ENCODE results near the gene COL10A1.

DNA sequence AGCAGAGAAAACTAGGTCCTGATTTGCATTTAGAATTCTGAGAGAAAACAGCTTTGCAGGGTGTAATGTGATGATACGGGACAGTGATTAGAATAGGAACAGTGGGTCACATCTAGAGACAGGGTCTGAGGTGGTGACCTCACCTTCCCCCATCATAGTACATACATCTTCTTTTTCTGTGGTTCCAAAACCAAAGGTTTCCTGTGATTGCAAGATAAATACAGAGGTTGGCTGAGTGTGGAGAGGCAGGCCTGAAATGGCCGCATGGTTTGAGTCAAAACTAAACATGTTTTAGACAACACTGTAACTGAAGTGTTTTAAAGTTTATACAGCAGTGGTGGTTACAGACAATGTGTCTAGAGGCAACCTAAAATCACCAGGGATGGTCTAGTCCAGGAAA lies 35.7 kb downstream of the COL10A1 start:
- no peak for TF ChIP-seq POLR2A (IDR thresholded peaks at IDR 0.05)
- TF ChIP-seq, protein P1, sequence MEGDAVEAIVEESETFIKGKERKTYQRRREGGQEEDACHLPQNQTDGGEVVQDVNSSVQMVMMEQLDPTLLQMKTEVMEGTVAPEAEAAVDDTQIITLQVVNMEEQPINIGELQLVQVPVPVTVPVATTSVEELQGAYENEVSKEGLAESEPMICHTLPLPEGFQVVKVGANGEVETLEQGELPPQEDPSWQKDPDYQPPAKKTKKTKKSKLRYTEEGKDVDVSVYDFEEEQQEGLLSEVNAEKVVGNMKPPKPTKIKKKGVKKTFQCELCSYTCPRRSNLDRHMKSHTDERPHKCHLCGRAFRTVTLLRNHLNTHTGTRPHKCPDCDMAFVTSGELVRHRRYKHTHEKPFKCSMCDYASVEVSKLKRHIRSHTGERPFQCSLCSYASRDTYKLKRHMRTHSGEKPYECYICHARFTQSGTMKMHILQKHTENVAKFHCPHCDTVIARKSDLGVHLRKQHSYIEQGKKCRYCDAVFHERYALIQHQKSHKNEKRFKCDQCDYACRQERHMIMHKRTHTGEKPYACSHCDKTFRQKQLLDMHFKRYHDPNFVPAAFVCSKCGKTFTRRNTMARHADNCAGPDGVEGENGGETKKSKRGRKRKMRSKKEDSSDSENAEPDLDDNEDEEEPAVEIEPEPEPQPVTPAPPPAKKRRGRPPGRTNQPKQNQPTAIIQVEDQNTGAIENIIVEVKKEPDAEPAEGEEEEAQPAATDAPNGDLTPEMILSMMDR (IDR thresholded peaks at IDR 0.05) = no peak

Data from Peyer's patch (tissue), 4 donors.